ENCODE data around the gene DCAF15. TPM values are rescaled to one million over a fixed set of nuclear protein-coding genes. Genes with fewer than 3 reads are reported as not detected.

DCAF15 gene
- total RNA-seq, 1 donor from 2014 or later, result 7.1 TPM

- no peak for DNase-seq (ENCODE audit: low read depth in 2 of 2)
These were observed 39.7 kb downstream of the DCAF15 start for GRCh38 chr19:13992025-13992424.

GRCh38 chr19:13993590-13994300 lies 41.4 kb downstream of the DCAF15 start:
- DNase-seq (ENCODE audit: low read depth in 2 of 2), result no peak

- peak; percentile 49 to 66 for DNase-seq (ENCODE audit: low read depth in 2 of 2)
These were observed 42.9 kb downstream of the DCAF15 start for GRCh38 chr19:13995017-13995728.

GRCh38 chr19:13995878-13996765 lies 43.8 kb downstream of the DCAF15 start:
- no peak for DNase-seq (ENCODE audit: low read depth in 2 of 2)

GRCh38 chr19:13996928-13997630 lies 44.8 kb downstream of the DCAF15 start:
- DNase-seq (ENCODE audit: low read depth in 2 of 2), result no peak

- no peak for DNase-seq (ENCODE audit: low read depth in 2 of 2)
These were observed 45.3 kb downstream of the DCAF15 start for GRCh38 chr19:13997631-13997962.

GRCh38 chr19:13998426-13998825 lies 46.1 kb downstream of the DCAF15 start:
- DNase-seq (ENCODE audit: low read depth in 2 of 2), result no peak

GRCh38 chr19:13999085-13999484 lies 46.8 kb downstream of the DCAF15 start:
- no peak for DNase-seq (ENCODE audit: low read depth in 2 of 2)

GRCh38 chr19:14000691-14001375 lies 48.5 kb downstream of the DCAF15 start:
- DNase-seq (ENCODE audit: low read depth in 2 of 2), result no peak

GRCh38 chr19:14002571-14003250 lies 50.4 kb downstream of the DCAF15 start:
- no peak for DNase-seq (ENCODE audit: low read depth in 2 of 2)

- DNase-seq (ENCODE audit: low read depth in 2 of 2), result peak; percentile 48 to 55
These were observed 51.1 kb downstream of the DCAF15 start for GRCh38 chr19:14003251-14004055.

- peak; percentile 43 to 51 for DNase-seq (ENCODE audit: low read depth in 2 of 2)
These were observed 52.5 kb downstream of the DCAF15 start for GRCh38 chr19:14004619-14005348.

GRCh38 chr19:14005349-14006084 lies 53.2 kb downstream of the DCAF15 start:
- peak; percentile 75 to 94 for DNase-seq (ENCODE audit: low read depth in 2 of 2)

GRCh38 chr19:14006085-14006765 lies 53.9 kb downstream of the DCAF15 start, which contains the start of gene RFX1:
Gene RFX1 (minus strand): TSS chr19:14006320. CDS start chr19:13993843, 12,477 bp downstream.
- DNase-seq (ENCODE audit: low read depth in 2 of 2), result peak; percentile 100

- DNase-seq (ENCODE audit: low read depth in 2 of 2), result no peak
These were observed 54.7 kb downstream of the DCAF15 start for GRCh38 chr19:14006766-14007562.
